H1 (cell line): ENCODE data around the gene ABLIM1. TPM values are rescaled to one million over a fixed set of nuclear protein-coding genes. Genes with fewer than 3 reads are reported as not detected.

Experiments used
- CHD7 ChIP-seq: fragments of 300-600 bp; sonication (generic); IDR thresholded peaks from 2 replicates; pipeline ENCODE4 v1.7.1; 2012; ENCODE audit warnings: low read length, moderate library complexity, mild to moderate bottlenecking, inconsistent platforms; ENCODE audit not compliant: insufficient replicate concordance
- SRF ChIP-seq: IDR thresholded peaks from 2 replicates; pipeline ENCODE4 v1.6.1; 2011; ENCODE audit warnings: mild to moderate bottlenecking, low read depth, low read length, moderate library complexity
- polyA plus RNA-seq, 7 experiments: library from polyadenylated mRNA; depleted of rRNA in 3 of 7; stranded (reverse) in 5 of 7; unstranded in 2 of 7; fragments of >200 nt in 5 of 7; fragments of 200-250 nt in 2 of 7; gene quantifications; 1 replicate in 5 of 7; 2 replicates in 1 of 7; 4 replicates in 1 of 7; pipeline versions ENCODE4 v1.2.1 to v1.2.3, GENCODE V29; 2011 to 2013; ENCODE audit warnings: missing spikeins in 2 of 7, mixed read lengths in 2 of 7
- total RNA-seq: library from RNA; stranded (reverse); fragmentation: NEBNext Ultra II Directional; extraction: Animal tissue kit (Norgen Biotek cat#: 25700); gene quantifications from 2 replicates; pipeline ENCODE4 v1.2.1, GENCODE V29; 2021

Gene ABLIM1
- total and polyA plus RNA-seq, 2 of the 8 experiments (the other 6 are each of a cell fraction or from before 2014, with no cell fraction given) = 51.2 to 51.7 TPM

- TF ChIP-seq CHD7 = no peak
- no peak for TF ChIP-seq SRF
Measured at GRCh38 chr10:114573330-114574045, 84.6 kb downstream of the ABLIM1 start (continued).
